GM20431 (cell line): Measurements from ENCODE around the gene PTBP3.

Source experiments
- in situ Hi-C: fragments of 300-500 bp; cut with MseI, MboI; formaldehyde crosslinking; loops from one replicate; pipeline ENCODE4 v1.15.0; 2020; ENCODE audit warnings: low sequenced_read_pairs; ENCODE audit not compliant: unreplicated experiment

The PTBP3 gene, protein sequence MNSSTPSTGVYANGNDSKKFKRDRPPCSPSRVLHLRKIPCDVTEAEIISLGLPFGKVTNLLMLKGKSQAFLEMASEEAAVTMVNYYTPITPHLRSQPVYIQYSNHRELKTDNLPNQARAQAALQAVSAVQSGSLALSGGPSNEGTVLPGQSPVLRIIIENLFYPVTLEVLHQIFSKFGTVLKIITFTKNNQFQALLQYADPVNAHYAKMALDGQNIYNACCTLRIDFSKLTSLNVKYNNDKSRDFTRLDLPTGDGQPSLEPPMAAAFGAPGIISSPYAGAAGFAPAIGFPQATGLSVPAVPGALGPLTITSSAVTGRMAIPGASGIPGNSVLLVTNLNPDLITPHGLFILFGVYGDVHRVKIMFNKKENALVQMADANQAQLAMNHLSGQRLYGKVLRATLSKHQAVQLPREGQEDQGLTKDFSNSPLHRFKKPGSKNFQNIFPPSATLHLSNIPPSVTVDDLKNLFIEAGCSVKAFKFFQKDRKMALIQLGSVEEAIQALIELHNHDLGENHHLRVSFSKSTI

GRCh38 chr9:112332977-112333638 is at the start of gene PTBP3:
TSS of gene PTBP3 (minus strand) at chr9:112333619. CDS start at chr9:112297865, 35,754 bp downstream.
- in situ Hi-C loops: no loop called here

- in situ Hi-C loops: no loop called here
Observed at GRCh38 chr9:112382501-112383364, 49.3 kb upstream of the PTBP3 start.

GRCh38 chr9:112382066-112382465 is 48.6 kb upstream of the PTBP3 start:
- in situ Hi-C loops: no loop called here

GRCh38 chr9:112380825-112381221 is 47.4 kb upstream of the PTBP3 start:
- in situ Hi-C loops: no loop called here

DNA sequence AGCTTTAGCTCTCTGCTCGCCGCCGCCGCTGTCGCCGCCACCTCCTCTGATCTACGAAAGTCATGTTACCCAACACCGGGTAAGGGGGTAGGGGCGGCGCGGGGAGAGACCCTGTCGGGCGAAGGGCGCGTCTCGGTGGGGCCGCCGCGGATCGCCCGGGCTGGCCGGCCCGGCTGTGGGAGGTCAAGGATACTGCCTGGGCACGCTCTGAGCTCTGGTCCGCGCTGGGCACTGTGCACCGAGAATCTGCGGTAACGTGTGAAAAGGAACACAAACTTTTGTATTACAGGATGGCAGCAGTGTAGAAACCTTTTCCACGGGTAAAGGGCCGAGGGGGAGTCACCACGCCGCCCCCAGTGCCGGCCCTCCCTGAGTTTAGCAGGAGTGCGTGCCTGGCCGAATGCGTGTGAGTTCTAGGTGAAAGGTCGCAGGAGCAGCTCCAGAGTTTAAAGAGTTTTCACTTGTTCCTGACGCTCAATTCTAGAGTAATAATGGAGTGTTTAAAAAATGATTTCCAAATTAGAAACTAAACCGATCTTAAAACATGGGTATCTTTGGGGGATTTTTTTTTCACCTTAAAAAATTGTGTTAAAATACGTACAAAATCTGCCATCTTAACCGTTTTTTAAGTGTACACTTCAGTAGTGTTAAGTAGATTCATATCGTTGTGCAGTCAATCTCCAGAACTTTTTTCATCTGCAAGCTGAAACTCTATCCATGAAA is 46.8 kb upstream of the PTBP3 start, which contains the start of gene HSDL2:
TSS of gene HSDL2 (plus strand) at position 7 of the 723 bp plus-strand sequence. CDS start at position 63, 56 bp downstream.
- in situ Hi-C loops: no loop called here

GRCh38 chr9:112379177-112380101 is 46.0 kb upstream of the PTBP3 start:
- in situ Hi-C loops: no loop called here

- in situ Hi-C loops: no loop called here
Observed at GRCh38 chr9:112378328-112379176, 45.1 kb upstream of the PTBP3 start.

DNA sequence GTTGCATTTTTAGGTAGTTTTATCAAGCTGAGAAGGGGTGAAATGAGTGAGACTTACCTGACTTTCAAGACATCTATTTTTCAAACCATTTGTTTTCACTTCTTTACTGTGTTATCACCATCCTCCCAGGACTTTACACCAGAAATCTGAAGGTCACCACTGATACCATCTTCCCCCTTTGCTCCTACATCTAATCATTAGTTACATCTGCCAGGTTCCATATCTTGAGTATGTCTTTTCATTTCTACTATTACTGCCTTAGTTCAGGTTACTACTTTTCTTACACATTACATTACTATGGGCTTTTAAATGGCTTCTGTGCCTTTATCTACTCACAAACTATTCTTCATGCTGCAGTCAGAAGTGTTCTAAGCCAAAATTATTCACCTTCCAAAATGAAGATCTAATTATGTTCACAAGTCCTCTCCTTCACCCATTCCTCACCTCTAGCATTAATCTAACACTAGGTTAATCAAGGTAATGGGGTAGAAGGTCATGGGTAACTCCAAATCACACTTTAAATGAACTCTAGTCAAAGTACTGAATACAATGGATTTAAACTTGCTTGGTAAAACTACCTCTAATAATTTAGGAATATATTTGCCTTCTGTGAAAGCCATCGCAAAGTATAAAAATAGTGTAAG is 44.4 kb upstream of the PTBP3 start:
- in situ Hi-C loops: no loop called here

DNA sequence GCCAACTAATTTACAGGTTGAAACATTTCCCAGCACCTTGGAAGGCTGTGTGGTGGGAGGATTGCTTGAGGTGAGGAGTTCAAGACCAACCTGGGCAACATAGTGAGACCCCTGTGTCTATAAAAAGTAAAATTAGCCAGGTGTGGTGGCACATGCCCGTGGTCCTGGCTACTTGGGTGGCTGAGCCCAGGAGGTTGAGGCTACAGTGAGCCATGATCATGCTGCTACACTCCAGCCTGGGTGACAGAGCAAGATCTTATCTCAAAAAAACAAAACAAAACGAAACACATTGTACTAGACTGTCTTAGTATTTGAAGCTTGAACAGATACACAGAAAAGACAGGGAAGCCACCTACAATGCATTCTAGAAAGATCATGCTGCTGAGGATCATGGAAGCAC is 43.7 kb upstream of the PTBP3 start:
- in situ Hi-C loops: no loop called here

DNA sequence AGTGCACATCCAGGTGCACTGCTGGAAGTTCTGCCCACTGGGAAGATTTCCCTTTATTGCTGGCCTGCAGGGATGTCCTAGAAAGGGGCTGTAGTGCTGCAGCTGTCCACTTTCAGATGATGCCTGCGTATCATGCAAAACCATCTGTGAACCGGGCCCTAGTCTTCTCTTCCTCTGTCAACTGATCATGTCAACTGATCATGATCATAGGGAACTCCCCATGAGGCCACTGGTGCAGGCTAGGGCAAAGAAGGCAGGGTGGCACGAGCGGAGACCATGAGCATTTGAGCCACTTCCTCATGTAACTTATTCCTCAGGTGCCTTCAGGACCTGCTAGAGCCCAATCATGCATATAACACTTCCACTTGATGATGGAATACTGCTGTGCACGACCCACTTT is 41.9 kb upstream of the PTBP3 start:
- in situ Hi-C loops: no loop called here

GRCh38 chr9:112374232-112374631 is 40.8 kb upstream of the PTBP3 start:
- in situ Hi-C loops: loop anchor here (25.0 kb wide), 1 partner anchor 612 kb away; no protein-coding TSS in a partner anchor

DNA sequence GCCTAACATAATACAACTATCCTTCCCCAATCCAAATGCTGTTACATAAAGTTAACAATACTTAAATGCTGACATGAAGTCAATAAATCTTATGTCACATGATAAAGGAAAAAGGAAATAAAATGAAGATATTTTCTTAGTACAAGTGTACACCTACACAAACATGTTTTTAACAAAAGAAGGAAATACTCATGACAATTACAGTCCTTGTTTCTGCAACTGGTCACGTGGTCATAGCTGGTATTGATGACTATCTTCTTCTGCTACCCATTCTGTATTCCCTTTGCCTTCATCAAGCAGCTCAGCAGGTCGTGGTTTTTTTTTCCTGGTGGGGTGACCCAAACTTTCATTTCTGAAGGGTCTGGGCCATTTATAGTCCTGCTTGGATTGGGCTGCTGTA is 40.2 kb upstream of the PTBP3 start:
- in situ Hi-C loops: loop anchor here (25.0 kb wide), 1 partner anchor 611 kb away; no protein-coding TSS in a partner anchor

DNA sequence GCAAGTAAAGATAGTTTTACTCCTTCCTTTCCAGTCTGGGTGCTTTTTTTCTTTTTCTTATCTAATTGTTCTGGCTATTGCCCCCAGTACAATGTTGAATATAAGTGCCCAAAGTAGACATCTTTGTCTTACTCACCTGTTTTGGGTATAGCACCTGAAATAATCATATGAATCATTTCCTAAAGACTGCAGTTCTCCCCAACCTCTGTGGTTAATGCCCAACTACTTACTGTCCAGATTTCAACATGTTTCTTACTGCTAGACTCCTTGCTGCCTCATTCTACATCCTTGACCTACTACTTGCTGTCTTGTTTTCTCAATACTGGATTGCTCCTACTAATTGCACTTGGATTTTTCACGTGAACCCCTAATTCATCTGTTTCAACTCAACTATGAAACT is 37.6 kb upstream of the PTBP3 start:
- in situ Hi-C loops: loop anchor here (25.0 kb wide), 1 partner anchor 609 kb away; no protein-coding TSS in a partner anchor

DNA sequence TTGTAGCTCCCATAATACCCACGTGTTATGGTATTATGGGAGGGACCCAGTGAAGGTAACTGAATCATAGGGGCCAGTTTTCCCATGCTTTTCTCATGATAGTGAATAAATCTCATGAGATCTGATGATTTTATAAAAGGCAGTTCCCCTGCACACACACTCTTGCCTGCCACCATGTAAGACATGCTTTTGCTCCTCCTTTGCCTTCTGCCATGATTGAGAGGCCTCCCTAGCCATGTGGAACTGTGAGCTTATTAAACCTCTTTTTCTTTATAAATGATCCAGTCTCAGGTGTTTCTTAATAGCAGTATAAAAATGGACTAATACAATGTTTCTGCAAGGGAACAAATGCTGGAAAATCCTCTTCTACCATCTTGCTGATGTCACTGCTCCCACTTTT is 36.4 kb upstream of the PTBP3 start:
- in situ Hi-C loops: loop anchor here (25.0 kb wide), 1 partner anchor 608 kb away; no protein-coding TSS in a partner anchor

- in situ Hi-C loops: loop anchor here (25.0 kb wide), 1 partner anchor 605 kb away; no protein-coding TSS in a partner anchor
Observed at GRCh38 chr9:112367465-112367864, 34.0 kb upstream of the PTBP3 start.

DNA sequence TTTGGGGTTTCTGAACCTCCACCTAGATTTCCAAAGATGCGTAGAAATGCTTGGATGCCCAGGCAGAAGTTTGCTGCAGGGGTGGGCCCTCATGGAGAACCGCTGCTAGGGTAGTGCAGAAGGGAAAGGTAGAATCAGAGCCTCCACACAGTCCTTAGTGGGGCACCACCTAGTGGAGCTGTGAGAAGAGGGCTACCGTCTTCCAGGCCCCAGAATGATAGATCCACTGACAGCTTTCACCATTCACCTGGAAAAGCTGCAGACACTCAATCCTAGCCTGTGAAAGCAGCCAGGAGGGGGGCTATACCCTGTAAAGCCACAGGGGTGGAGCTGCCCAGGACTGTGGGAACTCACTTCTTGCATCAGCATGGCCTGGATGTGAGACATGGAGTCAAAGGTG is 33.2 kb upstream of the PTBP3 start:
- in situ Hi-C loops: loop anchor here (25.0 kb wide), 1 partner anchor 604 kb away; no protein-coding TSS in a partner anchor

DNA sequence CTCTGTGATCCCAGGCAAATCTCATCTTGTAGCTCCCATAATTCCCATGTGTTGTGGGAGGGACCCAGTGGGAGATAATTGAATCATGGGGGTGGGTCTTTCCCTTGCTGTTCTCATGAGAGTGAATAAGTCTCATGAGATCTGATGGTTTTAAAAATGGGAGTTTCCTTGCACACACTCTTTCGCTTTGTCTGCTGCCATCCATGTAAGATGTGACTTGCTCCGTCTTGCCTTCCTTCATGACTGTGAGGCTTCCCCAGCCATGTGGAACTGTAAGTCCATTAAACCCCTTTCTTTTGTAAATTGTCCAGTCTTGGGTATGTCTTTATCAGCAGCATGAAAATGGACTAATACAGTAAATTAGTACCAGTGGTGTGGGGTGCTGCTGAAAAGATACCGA is 31.8 kb upstream of the PTBP3 start:
- in situ Hi-C loops: loop anchor here (25.0 kb wide), 1 partner anchor 603 kb away; no protein-coding TSS in a partner anchor
